GM18502 (cell line): ENCODE data around the gene CXCL10.
"Not testable (repeated sequence)": the region's sequence is repeated elsewhere in the genome, so short reads cannot be mapped to it uniquely, and the experiment has no call there.

Experiments
- ATAC-seq: cut with Tn5 transposase; IDR thresholded peaks from one replicate; pipeline ENCODE4 v1.9.1; 2021; ENCODE audit warnings: mild to moderate bottlenecking; ENCODE audit not compliant: unreplicated experiment, poor library complexity

Gene CXCL10

GRCh38 chr4:75998525-75999147 lies 24.7 kb downstream of the CXCL10 start:
- not testable (repeated sequence) for ATAC-seq

GRCh38 chr4:75997946-75998345 lies 25.4 kb downstream of the CXCL10 start:
- no peak for ATAC-seq

- no peak for ATAC-seq
Measured at GRCh38 chr4:75997081-75997480, 26.2 kb downstream of the CXCL10 start.

GRCh38 chr4:75995727-75996126 lies 27.6 kb downstream of the CXCL10 start:
- ATAC-seq = no peak

- no peak for ATAC-seq
Measured at GRCh38 chr4:75992462-75992861, 30.8 kb downstream of the CXCL10 start.

- no peak for ATAC-seq
Measured at GRCh38 chr4:75989846-75990528, 33.3 kb downstream of the CXCL10 start.

GRCh38 chr4:75985116-75985515 lies 38.2 kb downstream of the CXCL10 start:
- no peak for ATAC-seq

GRCh38 chr4:75980576-75980975 lies 42.7 kb downstream of the CXCL10 start:
- ATAC-seq = no peak

- ATAC-seq = no peak
Measured at GRCh38 chr4:75976177-75976576, 47.1 kb downstream of the CXCL10 start.

- no peak for ATAC-seq
Measured at GRCh38 chr4:75973766-75974165, 49.5 kb downstream of the CXCL10 start.
